Prostate gland (tissue), 2 donors: ENCODE data around the gene FAM151B. TPM values are rescaled to one million over a fixed set of nuclear protein-coding genes. Genes with fewer than 3 reads are reported as not detected.

Experiments used
- DNase-seq: peaks from one replicate; pipeline ENCODE4 v3.0.0-alpha.2; 2019; ENCODE audit warnings: low spot score
- H3K27ac ChIP-seq, 2 donors: fragments of 200-600 bp; sonication (generic); 2 replicates each; pipeline ENCODE4 v1.5.1; 2017 to 2019
- H3K27me3 ChIP-seq: fragments of 200-600 bp; sonication (generic); replicated peaks from 2 replicates; pipeline ENCODE4 v1.5.1; 2019; ENCODE audit not compliant: insufficient read depth
- H3K36me3 ChIP-seq, 2 donors: fragments of 200-600 bp; sonication (generic); 1 replicate in 1 of 2; 2 replicates in 1 of 2; pipeline versions ENCODE4 v1.5.1 to v1.8.1; 2017 to 2019
- H3K4me1 ChIP-seq: fragments of 200-600 bp; sonication (generic); replicated peaks from 2 replicates; pipeline ENCODE4 v1.5.1; 2019
- H3K4me3 ChIP-seq, 2 donors: fragments of 200-600 bp; sonication (generic); 2 replicates each; pipeline ENCODE4 v1.5.1; 2017 to 2019
- H3K9me3 ChIP-seq: fragments of 200-600 bp; sonication (generic); 2 replicates; pipeline ENCODE4 v1.5.1; 2017
- POLR2A ChIP-seq: fragments of 450-650 bp; IDR thresholded peaks from one replicate; pipeline ENCODE4 v1.6.1; 2016; ENCODE audit warnings: antibody characterized with exemption, mild to moderate bottlenecking
- POLR2AphosphoS5 ChIP-seq: sonication (generic); formaldehyde crosslinking; IDR thresholded peaks from one replicate; pipeline ENCODE4 v1.6.1; 2017; ENCODE audit warnings: antibody characterized with exemption
- WGBS: methylation state at CpG from one replicate; pipeline ENCODE4 v1.1.5; 2018; 5-methylcytosine and 5-hydroxymethylcytosine counted together
- intact Hi-C: fragments of 100-400 bp; cut with DNase I; formaldehyde crosslinking; loops from one replicate; pipeline ENCODE4 v1.14.2; 2022
- total RNA-seq, 2 donors: library from RNA; depleted of rRNA; stranded (reverse); fragments of >200 nt; gene quantifications; one replicate each; pipeline ENCODE4 v1.1.0, GENCODE V29; 2016
- TF ChIP-seq, protein P1 (sequence below), 4 experiments: fragments of 200-600 bp in 2 of 4; fragments of 450-650 bp in 2 of 4; sonication (generic) in 2 of 4; IDR thresholded peaks; 1 replicate in 3 of 4; 2 replicates in 1 of 4; pipeline ENCODE4 v1.5.1; 2016 to 2019; ENCODE audit warnings: antibody characterized with exemption in 4 of 4, mild to moderate bottlenecking in 2 of 4, moderate library complexity in 2 of 4

Gene FAM151B
- total RNA-seq, 2 donors from 2014 or later = 3.2 to 3.3 TPM

DNA sequence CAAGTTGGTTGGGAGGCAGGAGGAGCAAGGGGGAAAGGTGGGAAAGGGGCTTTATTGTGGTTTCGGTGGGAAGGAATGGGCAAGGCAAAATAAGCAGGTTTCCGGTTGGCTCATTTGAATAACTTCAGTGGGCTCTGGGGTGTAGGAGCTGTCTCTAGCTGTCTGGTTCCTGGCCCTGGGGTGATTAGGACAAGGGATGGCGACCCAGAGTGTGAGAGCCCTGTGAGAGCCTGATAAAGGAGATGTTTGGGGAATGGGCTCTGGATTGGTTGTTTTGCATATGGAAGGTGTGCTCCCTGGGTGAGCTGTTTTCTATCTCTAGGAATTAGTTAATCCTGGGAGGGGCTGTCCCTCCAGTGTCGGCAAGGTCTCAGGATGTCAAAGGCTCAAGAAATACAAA, 66.7 kb downstream of the FAM151B start:
- H3K4me1 ChIP-seq = no peaks in the 10 kb centered on the region
- H3K4me3 ChIP-seq = no peak overlapping the region
- TF ChIP-seq, protein P1, sequence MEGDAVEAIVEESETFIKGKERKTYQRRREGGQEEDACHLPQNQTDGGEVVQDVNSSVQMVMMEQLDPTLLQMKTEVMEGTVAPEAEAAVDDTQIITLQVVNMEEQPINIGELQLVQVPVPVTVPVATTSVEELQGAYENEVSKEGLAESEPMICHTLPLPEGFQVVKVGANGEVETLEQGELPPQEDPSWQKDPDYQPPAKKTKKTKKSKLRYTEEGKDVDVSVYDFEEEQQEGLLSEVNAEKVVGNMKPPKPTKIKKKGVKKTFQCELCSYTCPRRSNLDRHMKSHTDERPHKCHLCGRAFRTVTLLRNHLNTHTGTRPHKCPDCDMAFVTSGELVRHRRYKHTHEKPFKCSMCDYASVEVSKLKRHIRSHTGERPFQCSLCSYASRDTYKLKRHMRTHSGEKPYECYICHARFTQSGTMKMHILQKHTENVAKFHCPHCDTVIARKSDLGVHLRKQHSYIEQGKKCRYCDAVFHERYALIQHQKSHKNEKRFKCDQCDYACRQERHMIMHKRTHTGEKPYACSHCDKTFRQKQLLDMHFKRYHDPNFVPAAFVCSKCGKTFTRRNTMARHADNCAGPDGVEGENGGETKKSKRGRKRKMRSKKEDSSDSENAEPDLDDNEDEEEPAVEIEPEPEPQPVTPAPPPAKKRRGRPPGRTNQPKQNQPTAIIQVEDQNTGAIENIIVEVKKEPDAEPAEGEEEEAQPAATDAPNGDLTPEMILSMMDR (IDR thresholded peaks at IDR 0.05) = no peak
- TF ChIP-seq POLR2A (no peak), POLR2AphosphoS5 (no peak)
- WGBS = 64% methylated on average over 4 of the region's 4 CpGs
- intact Hi-C loops = no loop called here
- no peaks in the 10 kb centered on the region for H3K27me3 ChIP-seq
- no peak overlapping the region for H3K27ac ChIP-seq
- no peaks in the 10 kb centered on the region for H3K9me3 ChIP-seq
- no peak for DNase-seq
- H3K36me3 ChIP-seq = no peaks in the 10 kb centered on the region

DNA sequence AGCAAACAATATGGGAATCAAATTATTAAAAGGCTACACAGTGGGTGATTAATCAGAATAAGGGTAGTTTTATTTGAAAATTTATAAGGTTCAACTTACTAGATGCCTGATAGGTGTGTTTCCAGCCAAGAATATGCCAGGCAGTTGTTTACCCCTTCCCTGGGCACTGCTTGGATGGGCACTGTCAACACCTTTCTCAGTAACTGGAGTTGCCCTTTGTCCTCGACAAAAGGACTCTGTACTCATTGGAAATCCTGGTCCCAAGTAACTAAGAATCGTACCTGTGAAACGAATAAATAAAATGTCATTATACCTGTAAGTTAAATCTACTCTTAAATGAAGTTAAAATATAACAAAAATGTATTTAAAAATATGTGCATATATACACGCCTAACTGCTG, 67.2 kb downstream of the FAM151B start:
- Histone ChIP-seq H3K4me3 (no peak overlapping the region), H3K4me1 (no peaks in the 10 kb centered on the region), H3K27ac (no peak overlapping the region), H3K36me3 (no peaks in the 10 kb centered on the region), H3K9me3 (no peaks in the 10 kb centered on the region), H3K27me3 (no peaks in the 10 kb centered on the region)
- intact Hi-C loops = no loop called here
- WGBS = 88% methylated on average over 4 of the region's 4 CpGs
- TF ChIP-seq, protein P1 (IDR thresholded peaks at IDR 0.05) = no peak
- no peak for TF ChIP-seq POLR2A
- TF ChIP-seq POLR2AphosphoS5 = no peak
- no peak for DNase-seq

DNA sequence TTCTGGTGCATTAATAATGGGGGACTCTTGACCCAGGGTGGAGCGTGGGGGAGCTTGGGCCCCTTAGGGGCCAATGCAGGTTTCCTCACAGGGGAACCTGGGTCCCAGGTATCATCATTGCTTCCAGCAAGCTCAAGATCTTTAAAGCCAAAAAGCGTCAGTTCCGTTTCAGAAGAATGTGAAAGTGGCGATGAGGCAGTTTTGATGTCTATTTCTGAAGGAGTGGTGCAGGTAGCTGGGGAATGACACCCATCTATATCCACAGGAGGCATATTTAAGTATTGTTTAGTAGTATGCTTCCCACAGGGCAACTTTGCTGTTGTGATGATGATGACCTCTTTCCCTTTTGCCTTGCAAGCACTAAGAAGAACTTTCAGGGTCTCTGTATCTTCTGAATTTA, 71.3 kb downstream of the FAM151B start:
- Histone ChIP-seq H3K9me3 (no peaks in the 10 kb centered on the region), H3K4me1 (no peaks in the 10 kb centered on the region), H3K27ac (no peak overlapping the region), H3K4me3 (no peak overlapping the region), H3K36me3 (no peaks in the 10 kb centered on the region), H3K27me3 (no peaks in the 10 kb centered on the region)
- intact Hi-C loops = no loop called here
- WGBS = 91% methylated on average over 4 of the region's 4 CpGs
- TF ChIP-seq, protein P1 (IDR thresholded peaks at IDR 0.05) = no peak
- TF ChIP-seq POLR2A (no peak), POLR2AphosphoS5 (no peak)
- no peak for DNase-seq

DNA sequence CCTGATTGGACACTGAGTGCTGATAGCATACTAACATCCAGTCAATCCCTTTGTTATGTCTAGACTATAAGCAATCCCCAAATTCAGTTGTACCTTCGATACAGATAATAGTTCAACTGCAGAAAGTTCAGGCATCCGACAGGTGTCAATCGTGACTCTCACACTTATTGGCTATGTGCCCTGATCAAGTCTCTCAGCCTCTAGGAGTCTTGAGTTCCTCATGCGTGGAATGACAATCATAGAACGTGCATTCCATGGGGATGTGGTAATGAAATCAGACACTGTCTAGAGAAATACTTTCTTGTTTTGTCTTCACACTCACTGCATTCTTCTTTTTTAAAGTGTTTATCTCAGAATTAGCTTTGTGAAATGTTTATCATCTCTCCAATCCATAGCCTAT, 77.4 kb downstream of the FAM151B start:
- no peaks in the 10 kb centered on the region for H3K9me3 ChIP-seq
- no peak overlapping the region for H3K27ac ChIP-seq
- no peak overlapping the region for H3K4me3 ChIP-seq
- DNase-seq = no peak
- H3K27me3 ChIP-seq = peaks cover 16% of the 10 kb centered on the region
- no peaks in the 10 kb centered on the region for H3K36me3 ChIP-seq
- peaks cover 4% of the 10 kb centered on the region for H3K4me1 ChIP-seq
- intact Hi-C loops = no loop called here
- TF ChIP-seq, protein P1 (IDR thresholded peaks at IDR 0.05) = no peak
- TF ChIP-seq POLR2A = no peak
- no peak for TF ChIP-seq POLR2AphosphoS5
- 75% methylated on average over 5 of the region's 5 CpGs for WGBS

DNA sequence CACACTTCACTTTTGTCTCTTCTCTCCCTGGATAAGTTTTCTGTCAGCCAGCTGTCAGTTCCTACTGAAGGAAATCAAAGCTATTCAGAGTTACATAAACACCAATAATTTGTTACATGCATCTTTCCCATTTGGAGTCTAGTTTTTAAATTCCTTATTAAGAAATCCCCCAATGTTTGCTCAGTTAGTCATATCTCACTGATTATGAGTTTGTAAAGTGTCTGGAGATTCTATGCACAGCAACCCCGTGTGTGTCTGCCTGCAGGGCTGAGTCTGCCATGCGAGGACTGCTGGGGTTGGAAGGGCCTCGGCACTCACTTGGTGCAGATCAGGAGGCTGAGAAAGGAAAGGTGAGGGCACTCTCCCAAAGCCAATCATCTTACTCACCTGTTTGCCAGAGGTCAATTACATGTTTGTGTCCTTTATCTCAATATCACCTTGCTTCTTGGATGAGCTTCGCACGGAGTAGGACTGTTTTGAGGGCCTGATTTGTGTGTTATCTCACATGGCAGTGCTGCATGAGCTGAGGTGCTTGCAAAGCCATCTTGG, 78.9 kb downstream of the FAM151B start:
- WGBS = 70% methylated on average over 5 of the region's 5 CpGs
- Histone ChIP-seq H3K27me3 (peaks cover 20% of the 10 kb centered on the region), H3K4me1 (peaks cover 4% of the 10 kb centered on the region), H3K9me3 (no peaks in the 10 kb centered on the region), H3K27ac (no peak overlapping the region), H3K36me3 (no peaks in the 10 kb centered on the region), H3K4me3 (no peak overlapping the region)
- intact Hi-C loops = no loop called here
- no peak for DNase-seq
- TF ChIP-seq POLR2A = no peak
- TF ChIP-seq POLR2AphosphoS5 = no peak
- TF ChIP-seq, protein P1 (IDR thresholded peaks at IDR 0.05) = no peak
